ENCODE data around the gene TSPAN9.

- TF ChIP-seq GATA3 (IDR thresholded peaks at IDR 0.05; ENCODE audit: low read depth, low read length) (no peak), GATA2 (IDR thresholded peaks at IDR 0.05; ENCODE audit: low read depth, low read length) (no peak)
Observed at GRCh38 chr12:3173912-3174311, 96.7 kb downstream of the TSPAN9 start.

All from SH-SY5Y (cell line).